Embryonic facial prominence (tissue), 1 donor: Measurements from ENCODE around the gene ATP12A.
A peak's percentile ranks its signal among the peaks of the same experiment; 100 is the strongest.

Source experiments
- DNase-seq: peaks from one replicate; pipeline ENCODE4 v3.0.0-alpha.2; 2016; ENCODE audit errors: extremely low spot score

ATP12A gene

DNA sequence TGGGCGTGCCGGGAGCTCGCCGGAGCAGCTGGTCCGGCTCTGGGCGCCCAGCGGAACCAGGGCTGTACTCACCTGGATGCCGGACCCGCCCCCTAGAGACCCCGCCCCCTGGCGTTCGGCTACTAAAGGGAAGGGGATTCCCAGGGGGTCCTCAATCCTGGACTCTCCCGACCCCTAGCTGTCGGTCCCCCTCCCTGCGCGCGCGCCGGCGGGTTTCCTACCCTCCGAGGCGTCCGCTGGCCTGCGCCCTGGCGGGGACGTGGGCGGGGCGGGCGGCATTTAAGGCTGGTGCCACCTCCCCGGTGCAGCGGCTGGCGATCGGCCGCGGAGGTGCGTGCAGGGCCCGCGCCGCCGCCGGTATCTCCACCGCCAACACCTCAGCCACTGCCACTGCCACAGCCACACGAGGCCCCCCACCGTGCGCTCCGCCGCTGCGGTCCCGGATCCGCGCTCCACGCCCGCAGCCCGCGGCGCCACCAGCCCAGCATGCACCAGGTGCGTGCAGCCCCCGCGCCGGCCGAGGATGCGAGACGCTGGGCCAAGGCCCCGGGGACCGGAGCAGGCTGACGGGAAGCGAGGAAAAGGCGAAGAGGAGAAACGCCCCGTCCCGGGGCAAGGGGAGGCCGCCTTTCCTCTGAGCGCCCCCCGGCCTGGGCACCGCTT is at the start of gene ATP12A:
ATP12A (plus strand) TSS at position 151 of the 663 bp plus-strand sequence; CDS start at position 487, 336 bp downstream.
- DNase-seq: no peak

GRCh38 chr13:24630851-24631620 is 49.2 kb upstream of the ATP12A start:
- DNase-seq: no peak

- no peak for DNase-seq
Observed at GRCh38 chr13:24631922-24632321, 48.3 kb upstream of the ATP12A start.

GRCh38 chr13:24632382-24633121 is 47.7 kb upstream of the ATP12A start:
- no peak for DNase-seq

DNA sequence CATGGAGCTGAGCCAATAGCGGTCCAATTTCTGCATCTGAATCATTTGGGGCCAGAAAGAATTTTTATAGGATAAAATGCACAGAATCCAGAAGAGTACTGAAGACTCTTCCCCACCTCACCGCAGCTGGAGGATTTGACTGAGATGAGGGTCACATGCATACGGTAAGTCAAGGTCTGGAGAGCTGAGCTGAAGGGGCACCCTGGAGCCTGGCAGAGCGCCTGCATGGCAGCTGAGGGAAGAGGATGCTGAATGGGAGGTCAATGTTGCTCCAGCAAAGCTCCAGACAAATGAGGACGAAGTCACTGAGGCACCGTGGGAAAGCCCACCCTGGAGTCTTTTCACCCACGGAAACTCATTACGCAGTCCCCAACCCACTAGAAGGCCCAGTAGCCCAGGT is 43.4 kb upstream of the ATP12A start:
- no peak for DNase-seq

GRCh38 chr13:24638096-24638495 is 42.1 kb upstream of the ATP12A start:
- DNase-seq: no peak

- no peak for DNase-seq
Observed at GRCh38 chr13:24640752-24641151, 39.5 kb upstream of the ATP12A start.

- DNase-seq: no peak
Observed at GRCh38 chr13:24642219-24642618, 38.0 kb upstream of the ATP12A start.

- no peak for DNase-seq
Observed at GRCh38 chr13:24644036-24644435, 36.2 kb upstream of the ATP12A start.

DNA sequence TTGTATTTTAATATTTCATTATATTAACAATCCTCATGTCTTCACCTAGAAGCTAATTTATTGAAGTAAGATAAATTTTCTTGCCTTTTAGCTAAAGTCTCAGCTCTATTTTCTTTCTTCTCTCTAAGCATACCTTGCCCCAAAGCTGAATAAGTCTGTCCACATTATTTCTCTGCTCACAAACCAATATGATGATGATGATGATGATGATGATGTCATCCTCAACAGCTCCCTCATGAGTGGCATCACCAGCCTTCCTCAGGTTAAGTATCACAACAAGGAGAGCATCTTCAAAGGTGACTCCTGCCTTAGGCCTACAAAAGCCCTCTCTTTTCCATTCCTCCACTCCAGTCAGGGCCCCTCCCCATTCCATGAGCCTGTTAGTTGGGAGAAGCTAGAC is 31.9 kb upstream of the ATP12A start:
- no peak for DNase-seq

DNA sequence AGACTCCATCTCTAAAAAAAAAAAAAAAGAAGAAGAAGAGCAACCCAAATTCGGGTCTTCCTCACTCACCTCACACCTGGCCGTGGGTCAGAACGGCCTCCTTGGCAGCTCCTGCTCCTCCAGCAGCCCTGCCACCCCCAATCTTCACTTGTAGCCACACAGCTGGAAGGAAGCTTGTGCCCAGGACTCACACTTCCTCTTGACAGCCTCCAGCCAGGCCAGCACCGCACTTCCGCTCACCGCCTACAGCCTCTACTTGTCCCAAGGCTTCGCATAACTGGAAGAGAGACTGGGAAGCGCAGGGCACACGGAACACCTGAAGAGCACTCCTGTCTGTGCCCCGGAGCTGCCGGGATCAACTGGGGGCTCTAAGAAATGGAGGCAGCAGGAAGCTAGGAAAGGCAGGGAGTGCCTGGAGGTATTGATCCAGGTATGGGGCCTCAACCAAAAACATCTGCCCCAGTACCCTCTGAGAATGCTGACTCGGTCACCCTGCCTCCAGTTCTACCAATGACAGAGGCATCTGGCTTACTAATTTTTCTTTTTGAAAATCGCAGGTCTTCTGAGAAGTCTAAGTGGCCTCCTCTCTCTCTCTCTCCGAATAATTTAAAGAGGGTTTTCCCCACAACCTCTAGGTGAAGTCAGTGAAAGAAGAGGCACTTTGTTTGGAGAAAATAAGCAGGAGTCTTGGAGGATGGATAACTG is 31.1 kb upstream of the ATP12A start:
- DNase-seq: no peak

- no peak for DNase-seq
Observed at GRCh38 chr13:24649688-24650043, 30.5 kb upstream of the ATP12A start.

GRCh38 chr13:24650161-24650560 is 30.0 kb upstream of the ATP12A start:
- peak; percentile 43 for DNase-seq

DNA sequence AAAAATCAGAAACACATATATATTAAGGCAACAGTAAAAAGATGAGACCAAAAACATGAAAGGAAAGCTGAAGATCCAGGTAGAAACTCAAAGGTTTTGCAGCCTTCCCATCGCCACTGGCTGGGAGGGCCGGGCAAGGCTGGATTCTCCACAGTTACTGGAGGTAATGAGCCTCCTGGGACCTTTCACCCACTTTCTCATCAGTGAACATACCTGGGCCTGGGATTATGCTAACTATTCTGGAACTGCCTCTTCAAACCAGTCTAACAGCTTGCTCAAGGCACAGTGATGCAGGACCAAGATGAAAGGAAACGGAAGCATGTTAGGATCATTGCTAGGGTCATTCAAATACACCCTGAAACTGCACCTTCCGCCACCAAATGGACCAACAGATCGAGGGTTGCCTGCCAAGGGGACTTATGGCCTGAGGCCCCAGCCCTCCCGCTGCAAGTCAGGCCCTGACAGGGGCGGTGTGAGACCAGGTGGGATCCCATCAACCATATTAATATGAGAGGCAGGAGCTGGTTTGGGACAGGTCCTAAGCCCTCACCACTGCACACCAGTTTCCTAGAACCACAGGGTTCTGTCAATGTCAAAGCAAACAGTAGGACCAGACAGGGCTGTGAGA is 28.4 kb upstream of the ATP12A start:
- DNase-seq: no peak

- no peak for DNase-seq
Observed at GRCh38 chr13:24652359-24652758, 27.8 kb upstream of the ATP12A start.

- DNase-seq: no peak
Observed at GRCh38 chr13:24654741-24655140, 25.5 kb upstream of the ATP12A start.

GRCh38 chr13:24659239-24659638 is 21.0 kb upstream of the ATP12A start:
- no peak for DNase-seq

DNA sequence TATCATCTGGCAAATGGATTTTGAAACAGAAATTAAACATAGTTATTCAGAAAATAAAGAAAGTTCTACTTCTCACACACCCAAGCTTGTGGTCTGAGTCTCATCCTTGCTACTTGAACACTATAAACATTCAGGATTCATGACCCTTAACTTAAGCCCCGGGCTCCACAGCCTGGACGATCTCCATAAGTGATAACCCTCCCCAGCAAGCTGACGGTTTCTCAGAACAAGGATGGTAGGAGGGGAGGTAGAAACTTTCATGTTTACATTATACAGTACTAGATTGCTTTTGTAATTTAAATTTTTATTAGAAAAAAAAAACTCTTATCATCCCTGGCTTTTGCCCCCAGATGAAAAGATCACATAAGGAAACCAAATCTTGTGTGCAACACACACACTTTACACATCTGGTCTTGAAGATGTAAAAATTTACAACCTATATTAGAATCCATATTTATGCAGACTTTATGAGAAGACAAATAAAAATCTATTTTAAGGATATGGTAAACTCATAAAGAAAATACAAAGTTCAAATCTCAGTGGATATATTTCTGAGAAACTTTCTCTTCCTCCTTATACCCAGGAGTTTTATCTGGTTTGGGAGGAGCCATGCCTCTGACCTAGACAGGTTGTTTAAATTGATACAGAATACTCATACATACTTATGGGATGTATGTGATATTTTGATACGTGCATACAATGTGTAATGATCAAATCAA is 20.0 kb upstream of the ATP12A start:
- no peak for DNase-seq

DNA sequence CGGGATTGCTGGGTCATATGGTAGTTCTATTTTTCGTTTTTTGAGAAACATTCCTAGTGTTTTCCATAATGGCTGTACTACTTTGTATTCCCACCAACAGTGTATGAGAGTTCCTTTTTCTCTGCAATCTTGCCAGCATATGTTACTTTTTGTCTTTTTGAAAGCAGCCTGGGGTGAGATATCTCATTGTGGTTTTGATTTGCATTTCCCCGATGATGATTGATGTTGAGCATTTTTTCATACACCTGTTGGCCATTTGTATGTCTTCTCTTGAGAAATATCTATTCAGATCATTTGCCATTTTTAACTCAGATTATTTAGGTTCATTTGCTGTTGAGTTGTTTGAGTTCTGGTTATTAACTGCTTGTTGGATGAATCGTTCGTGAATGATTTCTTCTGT is 18.5 kb upstream of the ATP12A start:
- DNase-seq: no peak

DNA sequence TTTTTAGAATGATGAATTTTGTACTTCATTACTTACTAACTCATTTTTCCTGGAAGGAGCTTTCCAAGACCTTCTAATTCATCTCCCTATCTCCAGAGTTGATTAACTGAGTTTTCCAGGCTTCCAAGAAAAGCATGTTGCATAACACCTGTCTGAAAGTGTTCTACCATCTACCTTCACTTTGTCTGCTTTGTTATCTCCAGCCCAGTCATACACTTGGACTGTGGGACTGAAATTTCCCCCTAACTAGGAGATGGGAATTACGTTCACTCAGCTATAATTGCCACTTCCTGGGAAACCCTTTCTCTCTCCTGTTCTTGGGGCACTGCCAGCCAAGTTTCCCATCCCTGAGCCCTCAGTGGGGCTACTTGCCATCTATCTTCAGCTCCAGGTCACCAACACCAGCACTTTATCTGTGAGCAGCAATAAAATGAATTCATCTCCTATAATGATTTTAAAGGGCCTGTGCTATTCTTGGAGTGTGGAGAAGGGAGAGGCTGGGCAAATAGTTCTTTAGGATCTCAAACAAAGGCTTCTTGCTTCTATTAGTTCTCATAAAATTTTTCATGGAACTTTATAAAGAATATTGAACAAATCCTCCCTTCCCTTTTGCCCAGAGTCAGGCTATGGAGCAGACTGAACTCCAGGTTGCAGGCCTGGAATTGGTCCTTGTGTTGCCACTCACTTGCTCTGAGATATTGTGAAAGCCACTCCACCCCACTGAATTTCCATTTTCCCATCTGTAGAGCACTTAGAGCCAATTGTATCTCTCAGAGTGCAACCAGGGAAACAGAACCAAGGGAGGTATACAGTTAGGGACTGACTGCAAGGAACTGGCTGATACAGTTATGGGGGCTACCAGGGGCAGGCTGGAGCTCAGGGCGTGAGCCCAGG is 17.8 kb upstream of the ATP12A start:
- DNase-seq: no peak
